ENCODE results near the gene EEFSEC.

DNA sequence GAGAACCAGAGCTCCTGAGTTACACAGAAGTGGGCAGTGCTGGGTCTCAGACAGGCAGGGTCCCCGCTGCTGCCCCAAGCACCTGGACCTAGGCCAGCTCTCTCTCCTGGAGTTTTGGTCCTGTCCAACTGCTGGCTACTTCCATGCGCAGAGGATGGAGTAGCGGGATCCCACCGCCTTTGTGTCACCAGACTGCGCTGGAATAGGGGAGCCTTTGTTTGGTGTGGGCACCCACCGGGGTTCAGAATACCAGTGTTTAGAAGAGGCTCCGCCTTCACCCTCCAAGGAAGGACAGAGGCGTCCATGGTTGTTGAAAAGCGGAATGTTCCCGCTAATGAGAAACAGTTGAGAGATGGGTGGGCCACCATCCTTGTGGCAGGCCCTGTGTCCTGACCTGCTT lies 159.0 kb downstream of the EEFSEC start:
- TF ChIP-seq, protein P1, sequence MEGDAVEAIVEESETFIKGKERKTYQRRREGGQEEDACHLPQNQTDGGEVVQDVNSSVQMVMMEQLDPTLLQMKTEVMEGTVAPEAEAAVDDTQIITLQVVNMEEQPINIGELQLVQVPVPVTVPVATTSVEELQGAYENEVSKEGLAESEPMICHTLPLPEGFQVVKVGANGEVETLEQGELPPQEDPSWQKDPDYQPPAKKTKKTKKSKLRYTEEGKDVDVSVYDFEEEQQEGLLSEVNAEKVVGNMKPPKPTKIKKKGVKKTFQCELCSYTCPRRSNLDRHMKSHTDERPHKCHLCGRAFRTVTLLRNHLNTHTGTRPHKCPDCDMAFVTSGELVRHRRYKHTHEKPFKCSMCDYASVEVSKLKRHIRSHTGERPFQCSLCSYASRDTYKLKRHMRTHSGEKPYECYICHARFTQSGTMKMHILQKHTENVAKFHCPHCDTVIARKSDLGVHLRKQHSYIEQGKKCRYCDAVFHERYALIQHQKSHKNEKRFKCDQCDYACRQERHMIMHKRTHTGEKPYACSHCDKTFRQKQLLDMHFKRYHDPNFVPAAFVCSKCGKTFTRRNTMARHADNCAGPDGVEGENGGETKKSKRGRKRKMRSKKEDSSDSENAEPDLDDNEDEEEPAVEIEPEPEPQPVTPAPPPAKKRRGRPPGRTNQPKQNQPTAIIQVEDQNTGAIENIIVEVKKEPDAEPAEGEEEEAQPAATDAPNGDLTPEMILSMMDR (optimal IDR thresholded peaks at IDR 0.05 in 1 of 3, IDR thresholded peaks at IDR 0.05 in 1 of 3, conservative IDR thresholded peaks at IDR 0.05 in 1 of 3; ENCODE audit: extremely low read depth in 1 of 3, insufficient read depth in 2 of 3, low read length in 3 of 3), result no peak
- no peak for TF ChIP-seq EZH2 (IDR thresholded peaks at IDR 0.05; ENCODE audit: low read length)
